GF-D8 (cell line): ENCODE measurements around the gene RARB.

Experiments used
- DNase-seq: peaks from one replicate; lab custom pipeline; 2025; lab: John Stamatoyannopoulos, UW

The RARB gene

GRCh38 chr3:25423780-25424588 is 4.1 kb upstream of the RARB start:
- DNase-seq, result no peak

- DNase-seq, result no peak
Measured at GRCh38 chr3:25424614-25425013, 3.4 kb upstream of the RARB start.

GRCh38 chr3:25426408-25426807 is 1.7 kb upstream of the RARB start:
- DNase-seq, result no peak

- no peak for DNase-seq
Measured at GRCh38 chr3:25427155-25427554, 908 bp upstream of the RARB start.

GRCh38 chr3:25427563-25427941 is 511 bp upstream of the RARB start:
- DNase-seq, result no peak

- DNase-seq, result no peak
Measured at GRCh38 chr3:25428789-25429335, 799 bp downstream of the RARB start.

- no peak for DNase-seq
Measured at GRCh38 chr3:25429361-25430286, 1.6 kb downstream of the RARB start.

GRCh38 chr3:25430287-25430934 is 2.3 kb downstream of the RARB start:
- no peak for DNase-seq

- no peak for DNase-seq
Measured at GRCh38 chr3:25430935-25431770, 3.1 kb downstream of the RARB start.

- no peak for DNase-seq
Measured at GRCh38 chr3:25432176-25432720, 4.2 kb downstream of the RARB start.

- DNase-seq, result no peak
Measured at GRCh38 chr3:25433106-25433505, 5.0 kb downstream of the RARB start.

GRCh38 chr3:25433868-25434267 is 5.8 kb downstream of the RARB start:
- no peak for DNase-seq

- no peak for DNase-seq
Measured at GRCh38 chr3:25437953-25438352, 9.9 kb downstream of the RARB start.

- DNase-seq, result no peak
Measured at GRCh38 chr3:25438791-25439555, 10.9 kb downstream of the RARB start.

- no peak for DNase-seq
Measured at GRCh38 chr3:25441234-25441856, 13.3 kb downstream of the RARB start.

- no peak for DNase-seq
Measured at GRCh38 chr3:25442486-25442885, 14.4 kb downstream of the RARB start.

- DNase-seq, result no peak
Measured at GRCh38 chr3:25444273-25444672, 16.2 kb downstream of the RARB start.

GRCh38 chr3:25445731-25446130 is 17.7 kb downstream of the RARB start:
- DNase-seq, result no peak

GRCh38 chr3:25447285-25447684 is 19.2 kb downstream of the RARB start:
- DNase-seq, result no peak

GRCh38 chr3:25447925-25448324 is 19.9 kb downstream of the RARB start:
- no peak for DNase-seq
